ENCODE data around the gene VAV3.

- TF ChIP-seq, protein P1, sequence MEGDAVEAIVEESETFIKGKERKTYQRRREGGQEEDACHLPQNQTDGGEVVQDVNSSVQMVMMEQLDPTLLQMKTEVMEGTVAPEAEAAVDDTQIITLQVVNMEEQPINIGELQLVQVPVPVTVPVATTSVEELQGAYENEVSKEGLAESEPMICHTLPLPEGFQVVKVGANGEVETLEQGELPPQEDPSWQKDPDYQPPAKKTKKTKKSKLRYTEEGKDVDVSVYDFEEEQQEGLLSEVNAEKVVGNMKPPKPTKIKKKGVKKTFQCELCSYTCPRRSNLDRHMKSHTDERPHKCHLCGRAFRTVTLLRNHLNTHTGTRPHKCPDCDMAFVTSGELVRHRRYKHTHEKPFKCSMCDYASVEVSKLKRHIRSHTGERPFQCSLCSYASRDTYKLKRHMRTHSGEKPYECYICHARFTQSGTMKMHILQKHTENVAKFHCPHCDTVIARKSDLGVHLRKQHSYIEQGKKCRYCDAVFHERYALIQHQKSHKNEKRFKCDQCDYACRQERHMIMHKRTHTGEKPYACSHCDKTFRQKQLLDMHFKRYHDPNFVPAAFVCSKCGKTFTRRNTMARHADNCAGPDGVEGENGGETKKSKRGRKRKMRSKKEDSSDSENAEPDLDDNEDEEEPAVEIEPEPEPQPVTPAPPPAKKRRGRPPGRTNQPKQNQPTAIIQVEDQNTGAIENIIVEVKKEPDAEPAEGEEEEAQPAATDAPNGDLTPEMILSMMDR (IDR thresholded peaks at IDR 0.05; ENCODE audit: insufficient read depth, low read depth, low read length): no peak
- no peak for TF ChIP-seq EZH2 (IDR thresholded peaks at IDR 0.05; ENCODE audit: insufficient read depth, low read length)
Measured at GRCh38 chr1:107741242-107741641, 223.7 kb downstream of the VAV3 start.

Measured in astrocyte (in vitro differentiated cells and primary cell).